ENCODE data around the gene ENDOV.
A peak's percentile ranks its signal among the peaks of the same experiment; 100 is the strongest.

ENDOV gene

GRCh38 chr17:80453126-80453997 lies 38.4 kb downstream of the ENDOV start:
- DNase-seq: peak; percentile 79

GRCh38 chr17:80453998-80454556 lies 39.1 kb downstream of the ENDOV start:
- no peak for DNase-seq

DNA sequence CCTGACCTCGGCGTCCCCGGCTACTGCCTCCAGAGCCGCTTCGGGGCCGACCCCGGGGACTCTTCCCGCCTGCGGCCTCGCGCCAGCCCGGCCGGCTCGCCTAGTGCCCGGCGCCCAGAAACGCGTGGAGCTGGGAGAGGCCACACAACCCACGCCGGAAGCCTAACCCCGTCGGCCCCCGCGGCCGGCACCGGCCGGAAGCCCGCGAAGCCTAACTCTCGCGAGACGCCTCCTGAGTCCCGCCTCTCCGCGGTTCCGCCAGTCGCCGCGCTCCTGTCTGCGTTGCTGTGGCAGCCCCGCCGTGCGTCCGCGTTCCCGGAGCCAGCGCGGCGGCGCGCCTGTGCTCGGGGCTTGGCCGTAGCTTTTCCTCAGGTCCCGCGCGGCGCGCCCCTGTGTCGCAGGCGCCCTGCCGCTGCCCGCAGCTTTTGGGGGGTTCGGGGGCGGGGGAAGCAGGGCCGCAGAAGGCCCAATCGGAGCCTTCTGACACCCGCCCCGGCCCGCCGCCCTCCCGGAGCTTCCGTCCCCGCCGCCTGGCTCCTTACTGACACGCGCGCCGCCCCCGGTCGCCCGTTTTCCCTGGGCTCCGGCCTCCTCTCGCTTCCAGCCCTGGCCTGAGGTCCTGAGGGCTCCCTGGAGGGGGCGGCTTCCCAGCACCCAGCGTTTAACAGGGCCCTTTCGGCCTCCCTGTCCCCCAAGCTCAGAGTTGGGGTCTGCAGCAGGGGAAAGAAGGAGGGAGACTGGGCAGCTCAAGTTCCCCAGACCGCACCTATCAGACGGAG lies 39.8 kb downstream of the ENDOV start:
- DNase-seq: peak; percentile 98

- no peak for DNase-seq
Observed at GRCh38 chr17:80455336-80455710, 40.4 kb downstream of the ENDOV start.

GRCh38 chr17:80455784-80456183 lies 40.8 kb downstream of the ENDOV start:
- no peak for DNase-seq

GRCh38 chr17:80456465-80457235 lies 41.7 kb downstream of the ENDOV start:
- no peak for DNase-seq

DNA sequence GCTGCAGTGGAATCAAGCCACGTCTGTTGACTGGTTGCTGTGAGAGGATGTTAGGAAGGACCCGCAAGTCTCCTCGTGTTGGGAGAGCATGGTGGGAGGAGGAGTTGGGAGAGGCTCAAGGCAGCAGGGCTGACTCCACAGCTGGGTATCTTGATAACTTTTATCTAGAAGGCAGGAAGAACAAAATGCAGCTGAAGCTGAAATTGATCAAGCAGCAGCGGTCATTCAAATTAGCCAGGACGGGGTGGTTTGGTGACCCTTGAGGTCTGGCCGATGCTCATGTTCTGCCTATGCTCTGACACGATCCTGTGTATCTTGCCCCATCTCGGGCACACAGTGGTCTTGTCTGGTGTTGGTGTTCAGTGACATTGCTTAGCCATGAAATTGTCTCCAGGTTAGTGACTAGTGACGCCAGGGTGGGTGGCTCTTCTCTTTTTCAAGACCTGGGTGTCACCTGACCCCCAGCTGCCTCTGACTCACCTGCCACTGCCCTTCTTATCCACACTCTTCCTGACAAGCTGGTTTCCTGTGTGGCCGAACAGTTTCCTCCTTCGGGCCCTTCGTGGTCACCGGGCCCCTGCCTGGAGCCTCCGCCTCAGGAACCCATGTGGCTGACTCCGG lies 42.4 kb downstream of the ENDOV start:
- no peak for DNase-seq

DNA sequence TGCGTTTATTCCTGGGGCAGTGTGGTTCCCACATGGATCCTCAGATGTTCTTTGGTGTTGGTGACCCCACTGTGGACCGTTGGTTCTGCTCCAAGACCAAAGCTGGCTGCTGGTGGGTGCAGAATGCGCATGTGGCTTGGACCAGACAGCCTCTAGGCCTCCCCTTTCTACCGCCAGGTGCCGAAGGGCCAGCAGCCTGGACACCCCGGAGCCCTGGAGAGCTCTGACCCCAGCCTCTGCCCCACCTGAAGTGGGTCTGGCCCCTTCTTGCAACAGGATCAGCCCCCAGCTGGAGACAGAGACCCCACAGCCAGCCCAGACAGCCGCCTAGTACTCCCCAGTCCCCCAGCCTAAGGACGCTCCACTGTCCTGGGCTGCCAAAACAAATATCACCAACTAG lies 43.0 kb downstream of the ENDOV start:
- DNase-seq: no peak

GRCh38 chr17:80459234-80459633 lies 44.3 kb downstream of the ENDOV start:
- no peak for DNase-seq

DNA sequence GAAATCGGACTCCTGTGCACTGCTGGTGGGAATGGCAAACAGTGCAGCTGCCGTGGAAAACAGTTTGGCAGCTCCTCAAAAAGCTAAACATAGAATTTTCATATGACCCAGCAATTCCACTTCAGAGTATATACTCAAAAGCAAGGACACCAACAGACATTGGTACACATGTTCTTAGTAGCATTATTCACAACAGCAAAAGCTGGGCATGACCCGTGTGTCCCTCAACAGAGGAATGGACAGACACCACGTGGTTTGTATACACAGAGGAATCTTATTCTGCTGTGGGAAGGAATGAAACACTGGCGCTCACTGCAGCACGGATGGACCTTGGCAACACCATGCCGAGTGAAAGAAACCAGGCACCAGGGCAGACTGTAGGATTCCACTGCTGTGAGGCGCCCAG lies 45.5 kb downstream of the ENDOV start:
- DNase-seq: no peak

GRCh38 chr17:80461528-80462160 lies 46.7 kb downstream of the ENDOV start:
- DNase-seq: no peak

DNA sequence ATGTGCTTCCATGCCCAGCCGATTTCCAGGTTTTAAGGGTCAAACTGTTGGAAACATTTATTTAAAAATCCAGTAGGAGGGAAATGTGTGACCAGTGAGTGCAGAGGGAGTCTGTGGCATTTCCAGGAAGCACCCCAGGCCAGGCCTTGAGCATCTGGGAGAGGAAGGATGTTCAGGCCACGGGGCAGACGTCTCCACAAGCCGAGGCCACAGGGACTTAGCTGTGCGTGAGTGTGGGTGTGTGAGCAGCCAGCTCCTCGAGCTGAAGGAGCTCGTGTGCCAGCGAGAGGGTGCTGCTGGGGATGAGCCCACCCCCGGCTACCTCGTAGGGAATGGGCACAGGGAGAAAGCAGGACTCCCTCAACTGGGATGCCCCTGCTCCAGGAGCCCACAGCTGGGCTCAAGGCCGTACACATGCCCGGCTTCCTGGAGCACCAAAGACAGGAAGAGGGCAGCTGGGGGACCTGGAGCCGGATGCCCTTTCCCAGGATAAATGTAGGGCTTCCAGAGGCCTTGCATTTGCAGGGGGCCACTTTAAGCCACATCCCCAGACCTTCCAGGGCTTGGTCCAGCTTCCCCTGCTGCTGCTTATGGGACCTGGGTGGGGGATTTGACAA lies 48.9 kb downstream of the ENDOV start:
- no peak for DNase-seq

DNA sequence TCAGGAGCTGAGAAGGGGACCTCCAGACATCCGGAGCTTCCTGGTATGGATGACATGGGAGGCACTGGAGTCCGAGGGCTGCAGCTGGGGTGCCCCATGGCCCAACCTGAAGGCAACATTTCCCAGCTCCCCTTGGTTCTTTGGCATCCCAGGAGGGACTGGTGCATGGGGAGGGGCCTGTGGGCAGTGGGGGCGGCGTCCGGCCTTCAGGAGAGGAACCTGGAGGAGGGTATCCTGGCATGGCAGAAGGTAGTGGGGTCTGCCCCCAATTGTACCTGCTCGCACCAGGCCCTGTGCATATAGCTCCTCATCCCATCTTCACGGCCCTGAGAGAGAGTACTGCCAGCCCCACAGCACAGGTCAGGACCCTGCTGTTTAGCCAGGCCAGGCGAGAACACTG lies 49.5 kb downstream of the ENDOV start:
- DNase-seq: no peak

GRCh38 chr17:80465327-80465974 lies 50.5 kb downstream of the ENDOV start:
- no peak for DNase-seq

- DNase-seq: no peak
Observed at GRCh38 chr17:80466188-80466705, 51.3 kb downstream of the ENDOV start.

DNA sequence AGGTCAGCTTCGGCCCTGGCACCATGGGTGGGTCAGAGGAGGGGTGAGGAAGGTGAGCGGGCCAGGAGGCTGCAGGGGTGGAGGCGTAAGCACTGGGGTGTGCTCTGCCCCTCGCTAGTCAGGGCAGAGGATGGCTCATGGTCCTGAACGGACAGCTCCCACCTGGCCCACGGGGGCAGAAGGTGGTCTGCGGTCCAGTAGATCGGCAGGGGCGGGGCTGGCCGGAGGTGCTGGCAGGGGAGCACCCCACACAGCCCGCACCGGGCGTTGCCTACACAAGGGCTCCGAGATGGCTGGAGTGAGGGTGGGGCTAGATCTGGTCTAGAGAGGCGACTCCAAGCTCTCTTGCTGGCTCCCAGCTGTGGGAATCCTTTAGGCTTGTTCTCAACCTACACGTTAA lies 53.3 kb downstream of the ENDOV start:
- DNase-seq: no peak

- peak; percentile 47 for DNase-seq
Observed at GRCh38 chr17:80468781-80469493, 54.0 kb downstream of the ENDOV start.

GRCh38 chr17:80469667-80470066 lies 54.7 kb downstream of the ENDOV start:
- DNase-seq: no peak

- no peak for DNase-seq
Observed at GRCh38 chr17:80470603-80471002, 55.6 kb downstream of the ENDOV start.

- DNase-seq: no peak
Observed at GRCh38 chr17:80471922-80472321, 57.0 kb downstream of the ENDOV start.
